H9 (cell line): ENCODE measurements around the gene RNPS1. TPM values are rescaled to one million over a fixed set of nuclear protein-coding genes. Genes with fewer than 3 reads are reported as not detected.

ENCODE experiments used
- DNase-seq: peaks from one replicate; pipeline ENCODE4 v3.0.0-alpha.2; 2017
- H2AFZ ChIP-seq: one replicate; pipeline ENCODE4 v1.6.1; 2013; ENCODE audit warnings: mild to moderate bottlenecking, low read length, control low read depth, moderate library complexity
- H2AK5ac ChIP-seq: 2 replicates; pipeline ENCODE4 v1.6.1; 2013; ENCODE audit warnings: low read length, control low read depth, mixed read lengths; ENCODE audit not compliant: insufficient read length
- H2BK120ac ChIP-seq: one replicate; pipeline ENCODE4 v1.6.1; 2013; ENCODE audit warnings: low read depth, mild to moderate bottlenecking, low read length, control low read depth, inconsistent platforms; ENCODE audit not compliant: poor library complexity, severe bottlenecking
- H2BK12ac ChIP-seq: 2 replicates; pipeline ENCODE4 v1.6.1; 2013; ENCODE audit warnings: low read length, control low read depth, mixed read lengths, low read depth; ENCODE audit not compliant: insufficient read length
- H2BK15ac ChIP-seq: 2 replicates; pipeline ENCODE4 v1.6.1; 2013; ENCODE audit warnings: low read depth, low read length, control low read depth
- H2BK20ac ChIP-seq: one replicate; pipeline ENCODE4 v1.6.1; 2013; ENCODE audit warnings: low read depth, mild to moderate bottlenecking, low read length, control low read depth, inconsistent platforms; ENCODE audit not compliant: poor library complexity, severe bottlenecking
- H2BK5ac ChIP-seq: 2 replicates; pipeline ENCODE4 v1.6.1; 2013; ENCODE audit warnings: low read length, control low read depth, mixed read lengths; ENCODE audit not compliant: insufficient read length
- H3K14ac ChIP-seq: 2 replicates; pipeline ENCODE4 v1.6.1; 2013; ENCODE audit warnings: low read length, control low read depth; ENCODE audit not compliant: insufficient read depth
- H3K18ac ChIP-seq: 2 replicates; pipeline ENCODE4 v1.6.1; 2013; ENCODE audit warnings: low read depth, mild to moderate bottlenecking, mixed read lengths, low read length, control low read depth; ENCODE audit not compliant: insufficient read length
- H3K23ac ChIP-seq: 2 replicates; pipeline ENCODE4 v1.6.1; 2013; ENCODE audit warnings: low read length, control low read depth, mixed read lengths, low read depth; ENCODE audit not compliant: insufficient read length
- H3K23me2 ChIP-seq: 2 replicates; pipeline ENCODE4 v1.6.1; 2013; ENCODE audit warnings: low read depth, mild to moderate bottlenecking, mixed read lengths, low read length, control low read depth; ENCODE audit not compliant: insufficient read length, poor library complexity, severe bottlenecking
- H3K27ac ChIP-seq: 2 replicates; pipeline ENCODE4 v1.5.1; 2013; ENCODE audit warnings: low read length, control low read depth, mixed read lengths, low read depth; ENCODE audit not compliant: insufficient read length
- H3K27me3 ChIP-seq: 2 replicates; pipeline ENCODE4 v1.6.1; 2013; ENCODE audit warnings: low read length, control low read depth, inconsistent platforms; ENCODE audit not compliant: insufficient read depth
- H3K4ac ChIP-seq: 2 replicates; pipeline ENCODE4 v1.6.1; 2013; ENCODE audit warnings: low read depth, mild to moderate bottlenecking, control low read depth, inconsistent platforms, low read length, moderate library complexity
- H3K4me1 ChIP-seq: 2 replicates; pipeline ENCODE4 v1.6.1; 2013; ENCODE audit warnings: low read length, control low read depth, inconsistent platforms; ENCODE audit not compliant: insufficient read depth
- H3K4me2 ChIP-seq: 2 replicates; pipeline ENCODE4 v1.6.1; 2013; ENCODE audit warnings: low read length, control low read depth, mixed read lengths; ENCODE audit not compliant: insufficient read length, insufficient read depth
- H3K56ac ChIP-seq: 2 replicates; pipeline ENCODE4 v1.6.1; 2013; ENCODE audit warnings: low read depth, mild to moderate bottlenecking, mixed read lengths, low read length, control low read depth; ENCODE audit not compliant: insufficient read length
- H3K79me1 ChIP-seq: 2 replicates; pipeline ENCODE4 v1.6.1; 2013; ENCODE audit warnings: low read depth, mild to moderate bottlenecking, moderate library complexity, low read length, control low read depth, inconsistent platforms; ENCODE audit not compliant: insufficient read depth, poor library complexity, severe bottlenecking
- H3K79me2 ChIP-seq: 2 replicates; pipeline ENCODE4 v1.6.1; 2013; ENCODE audit warnings: low read length, control low read depth, inconsistent platforms; ENCODE audit not compliant: insufficient read depth
- H3K9ac ChIP-seq: 2 replicates; pipeline ENCODE4 v1.6.1; 2013; ENCODE audit warnings: low read length, control low read depth, mixed read lengths; ENCODE audit not compliant: insufficient read length; ENCODE audit errors: extremely low read depth
- H3K9me3 ChIP-seq: one replicate; pipeline ENCODE4 v1.6.1; 2013; ENCODE audit warnings: low read depth, low read length, inconsistent platforms; ENCODE audit not compliant: control insufficient read depth
- H3T11ph ChIP-seq: one replicate; pipeline ENCODE4 v1.6.1; 2013; ENCODE audit warnings: mild to moderate bottlenecking, low read length, control low read depth, inconsistent platforms
- H4K20me1 ChIP-seq: one replicate; pipeline ENCODE4 v1.6.1; 2013; ENCODE audit not compliant: control insufficient read depth, insufficient read length, insufficient read depth
- H4K5ac ChIP-seq: 2 replicates; pipeline ENCODE4 v1.6.1; 2013; ENCODE audit warnings: low read depth, mild to moderate bottlenecking, mixed read lengths, low read length, control low read depth; ENCODE audit not compliant: insufficient read length
- H4K8ac ChIP-seq: replicated peaks from 2 replicates; pipeline ENCODE4 v1.6.1; 2013; ENCODE audit warnings: low read length, control low read depth, mixed read lengths, low read depth; ENCODE audit not compliant: insufficient read length
- H4K91ac ChIP-seq: 2 replicates; pipeline ENCODE4 v1.6.1; 2013; ENCODE audit warnings: low read depth, mild to moderate bottlenecking, moderate library complexity, mixed read lengths, low read length, control low read depth; ENCODE audit not compliant: insufficient read length
- H3K27ac Mint-ChIP-seq, 3 experiments: 2 replicates in 2 of 3; 3 replicates in 1 of 3; pipeline ENCODE4 v1.8.0; 2020 to 2021; ENCODE audit warnings: mixed read lengths in 3 of 3, mild to moderate bottlenecking in 1 of 3, moderate library complexity in 1 of 3
- H3K27me3 Mint-ChIP-seq: 2 replicates; pipeline ENCODE4 v1.8.0; 2021; ENCODE audit warnings: low read depth, mild to moderate bottlenecking, moderate library complexity, mixed read lengths
- H3K36me3 Mint-ChIP-seq, 3 experiments: 2 replicates in 2 of 3; 3 replicates in 1 of 3; pipeline ENCODE4 v1.8.0; 2020 to 2021; ENCODE audit warnings: low read depth in 3 of 3, mixed read lengths in 3 of 3; ENCODE audit not compliant: insufficient read depth in 1 of 3
- H3K4me1 Mint-ChIP-seq, 2 experiments: 2 replicates each; pipeline ENCODE4 v1.8.0; 2020; ENCODE audit warnings: mixed read lengths in 2 of 2
- H3K4me3 Mint-ChIP-seq, 2 experiments: 2 replicates in 1 of 2; 3 replicates in 1 of 2; pipeline ENCODE4 v1.8.0; 2020 to 2021; ENCODE audit warnings: mild to moderate bottlenecking in 2 of 2, mixed read lengths in 2 of 2, moderate library complexity in 1 of 2
- H3K9me3 Mint-ChIP-seq, 2 experiments: 2 replicates in 1 of 2; 3 replicates in 1 of 2; pipeline ENCODE4 v1.8.0; 2020; ENCODE audit warnings: mild to moderate bottlenecking in 2 of 2, mixed read lengths in 2 of 2, moderate library complexity in 1 of 2
- CTCF ChIP-seq: fragments of 200-600 bp; sonication (generic); conservative IDR thresholded peaks from 3 replicates; pipeline ENCODE4 v1.8.0; 2021; ENCODE audit warnings: antibody characterized with exemption, mild to moderate bottlenecking
- WGBS: extraction: QIAGEN DNeasy Blood & Tissue Kit; methylation state at CpG from one replicate; pipeline ENCODE4 v1.1.7; 2013; ENCODE audit warnings: missing lambda C conversion rate, low lambda C conversion rate, mixed read lengths; ENCODE audit not compliant: insufficient read length; ENCODE audit errors: extremely low coverage; 5-methylcytosine and 5-hydroxymethylcytosine counted together
- microRNA-seq: library from miRNA; unstranded; fragments of <30 nt; microRNA quantifications from one replicate; pipeline ENCODE4, GENCODE V29; 2020; ENCODE audit warnings: borderline microRNAs expressed
- total RNA-seq: library from RNA; stranded (reverse); gene quantifications from 2 replicates; pipeline ENCODE4 v1.2.1, GENCODE V29; 2021

The RNPS1 gene
- total RNA-seq, 1 experiment from 2014 or later = 384 TPM

GRCh38 chr16:2204416-2205103 is 63.4 kb downstream of the RNPS1 start:
- Histone ChIP-seq H3K79me1 (no peaks in the 10 kb centered on the region), H3K9ac (no peak overlapping the region), H4K20me1 (no peaks in the 10 kb centered on the region), H2BK12ac (no peak overlapping the region), H4K91ac (no peak overlapping the region), H2AFZ (no peak overlapping the region), H2BK15ac (no peak overlapping the region), H2BK5ac (no peak overlapping the region), H3K4me2 (peak overlapping the region; percentile 80), H2BK120ac (no peak overlapping the region), H3K9me3 (no peaks in the 10 kb centered on the region), H3K56ac (no peak overlapping the region), H3T11ph (no peak overlapping the region), H3K79me2 (no peaks in the 10 kb centered on the region), H2BK20ac (no peak overlapping the region), H3K23me2 (peaks cover 12% of the 10 kb centered on the region), H4K8ac (no peak overlapping the region), H3K27ac (no peak overlapping the region), H3K27me3 (no peaks in the 10 kb centered on the region), H4K5ac (no peak overlapping the region), H3K14ac (no peak overlapping the region), H3K4ac (no peak overlapping the region), H3K23ac (no peak overlapping the region), H2AK5ac (no peak overlapping the region), H3K18ac (no peak overlapping the region), H3K4me1 (no peaks in the 10 kb centered on the region; the same call in 1 of the 2 replicates)
- H3K27ac Mint-ChIP-seq = peak overlapping the region in 1 of 3 experiments; percentile 11; a peak in 2 of 7 replicates
- peaks cover 7 to 28% (median 25%) of the 10 kb centered on the region in 3 experiments; a peak in 6 of 7 replicates for H3K36me3 Mint-ChIP-seq
- TF ChIP-seq CTCF = no peak
- H3K4me3 Mint-ChIP-seq = peak overlapping the region; percentile 76
- H3K27me3 Mint-ChIP-seq = peaks cover 39% of the 10 kb centered on the region
- H3K4me1 Mint-ChIP-seq = peaks cover 6 to 9% of the 10 kb centered on the region in 2 experiments
- H3K9me3 Mint-ChIP-seq = peaks cover 0 to 9% of the 10 kb centered on the region in 2 experiments; a peak in 1 of 5 replicates
- DNase-seq = no peak
- WGBS = no CpG with 5 or more reads among the region's 13 CpGs

Small RNA genes within 50 kb of the gene (microRNA-seq; reads per million reads assigned to microRNA genes)
- gene MIR3677 (not detected), gene MIR4717 (not detected)

Other genes with a start within 250 kb of the RNPS1 start
- gene NPW, start 248.3 kb downstream of the RNPS1 start, total RNA-seq = 7.1 and 10.2 TPM in 2 replicates
- gene NHERF2, start 241.2 kb downstream of the RNPS1 start, total RNA-seq = 15.3 and 18.4 TPM in 2 replicates
- gene NTHL1, start 220.3 kb downstream of the RNPS1 start, total RNA-seq = 52.0 and 54.0 TPM in 2 replicates
- gene TSC2, start 220.1 kb downstream of the RNPS1 start, total RNA-seq = 122 and 125 TPM in 2 replicates
- gene PKD1, start 132.2 kb downstream of the RNPS1 start, total RNA-seq = 73.5 and 88.0 TPM in 2 replicates
- gene RAB26, start 119.5 kb downstream of the RNPS1 start, total RNA-seq = 2.4 and 3.0 TPM in 2 replicates
- 105 and 108 TPM in 2 replicates for gene TRAF7, start 112.3 kb downstream of the RNPS1 start, total RNA-seq
- 7.9 and 9.3 TPM in 2 replicates for gene CASKIN1, start 71.5 kb downstream of the RNPS1 start, total RNA-seq
- 74.5 and 75.9 TPM in 2 replicates for gene MLST8, start 62.7 kb downstream of the RNPS1 start, total RNA-seq
- 10.8 and 11.9 TPM in 2 replicates for gene BRICD5, start 57.3 kb downstream of the RNPS1 start, total RNA-seq
- 37.4 and 38.3 TPM in 2 replicates for gene PGP, start 53.3 kb downstream of the RNPS1 start, total RNA-seq
- gene E4F1, start 44.5 kb downstream of the RNPS1 start, total RNA-seq = 35.9 and 37.6 TPM in 2 replicates
- 2.5 TPM in 2 replicates for gene DNASE1L2, start 31.7 kb downstream of the RNPS1 start, total RNA-seq
- gene ECI1, start 16.5 kb downstream of the RNPS1 start, total RNA-seq = 90.0 and 95.4 TPM in 2 replicates
- 8.0 and 9.5 TPM in 2 replicates for gene ABCA3, start 72.6 kb upstream of the RNPS1 start, total RNA-seq
- gene CCNF, start 161.3 kb upstream of the RNPS1 start, total RNA-seq = 61.6 and 62.2 TPM in 2 replicates
- gene TEDC2, start 192.0 kb upstream of the RNPS1 start, total RNA-seq = 40.7 and 45.4 TPM in 2 replicates
- gene NTN3, start 203.2 kb upstream of the RNPS1 start, total RNA-seq = 1.3 TPM in 2 replicates
- 19.0 and 19.8 TPM in 2 replicates for gene TBC1D24, start 207.0 kb upstream of the RNPS1 start, total RNA-seq
- 176 and 184 TPM in 2 replicates for gene ATP6V0C, start 245.8 kb upstream of the RNPS1 start, total RNA-seq